Hepatocyte (in vitro differentiated cells): ENCODE data around the gene CAMSAP1. TPM values are rescaled to one million over a fixed set of nuclear protein-coding genes. Genes with fewer than 3 reads are reported as not detected.

ENCODE experiments used
- DNase-seq: peaks from one replicate; pipeline ENCODE4 v3.0.0-alpha.2; 2016; ENCODE audit warnings: low spot score
- H2AFZ ChIP-seq: fragments of 200-600 bp; sonication (generic); 2 replicates; pipeline ENCODE4 v1.6.0; 2016; ENCODE audit warnings: antibody characterized with exemption, mild to moderate bottlenecking
- H3K27ac ChIP-seq: fragments of 200-600 bp; sonication (generic); 2 replicates; pipeline ENCODE4 v1.5.1; 2016; ENCODE audit warnings: mild to moderate bottlenecking
- H3K27me3 ChIP-seq: fragments of 200-600 bp; sonication (generic); 2 replicates; pipeline ENCODE4 v1.6.1; 2016
- H3K36me3 ChIP-seq: fragments of 200-600 bp; sonication (generic); replicated peaks from 2 replicates; pipeline ENCODE4 v1.5.1; 2016; ENCODE audit warnings: low read depth; ENCODE audit not compliant: insufficient read depth
- H3K4me1 ChIP-seq: fragments of 200-600 bp; sonication (generic); 2 replicates; pipeline ENCODE4 v1.5.1; 2016; ENCODE audit warnings: mild to moderate bottlenecking, moderate library complexity; ENCODE audit not compliant: insufficient read depth
- H3K4me2 ChIP-seq: fragments of 200-600 bp; sonication (generic); 2 replicates; pipeline ENCODE4 v1.6.0; 2016
- H3K4me3 ChIP-seq: fragments of 200-600 bp; sonication (generic); 2 replicates; pipeline ENCODE4 v1.5.1; 2016; ENCODE audit warnings: mild to moderate bottlenecking
- H3K79me2 ChIP-seq: fragments of 200-600 bp; sonication (generic); 2 replicates; pipeline ENCODE4 v1.6.0; 2017; ENCODE audit warnings: mild to moderate bottlenecking
- H3K9me2 ChIP-seq: fragments of 200-600 bp; sonication (generic); replicated peaks from 2 replicates; pipeline ENCODE4 v1.6.0; 2017; ENCODE audit warnings: mild to moderate bottlenecking; ENCODE audit not compliant: insufficient read depth
- H3K9me3 ChIP-seq: fragments of 200-600 bp; sonication (generic); 2 replicates; pipeline ENCODE4 v1.5.1; 2016; ENCODE audit warnings: low read depth, mild to moderate bottlenecking
- H4K20me1 ChIP-seq: fragments of 200-600 bp; sonication (generic); 2 replicates; pipeline ENCODE4 v1.6.0; 2016; ENCODE audit warnings: mild to moderate bottlenecking; ENCODE audit not compliant: insufficient read depth, poor library complexity, severe bottlenecking
- CTCF ChIP-seq: fragments of 200-600 bp; sonication (generic); IDR thresholded peaks from 2 replicates; pipeline ENCODE4 v1.5.1; 2016; ENCODE audit warnings: antibody characterized with exemption, mild to moderate bottlenecking; ENCODE audit not compliant: poor library complexity
- EZH2 ChIP-seq: fragments of 200-600 bp; sonication (generic); IDR thresholded peaks from 2 replicates; pipeline ENCODE4 v1.6.1; 2016; ENCODE audit warnings: antibody characterized with exemption, mild to moderate bottlenecking, borderline replicate concordance
- EZH2phosphoT487 ChIP-seq: fragments of 200-600 bp; sonication (generic); IDR thresholded peaks from one replicate; pipeline ENCODE4 v1.6.1; 2018; ENCODE audit warnings: antibody characterized with exemption, mild to moderate bottlenecking, low read depth, moderate library complexity; ENCODE audit not compliant: unreplicated experiment, severe bottlenecking
- WGBS: methylation state at CpG from one replicate; pipeline ENCODE4 v1.1.6; 2016; ENCODE audit warnings: low lambda C conversion rate; ENCODE audit errors: missing lambda C conversion rate; 5-methylcytosine and 5-hydroxymethylcytosine counted together
- polyA plus RNA-seq: library from polyadenylated mRNA; unstranded; fragments of >200 nt; fragmentation: Nextera tagmentation; extraction: Ambion mirVana; gene quantifications from 2 replicates; pipeline ENCODE4 v1.2.1, GENCODE V29; 2016
- total RNA-seq: library from RNA; depleted of rRNA; stranded (reverse); fragments of >200 nt; gene quantifications from 2 replicates; pipeline ENCODE4 v1.2.3, GENCODE V29; 2014

CAMSAP1 gene
- total and polyA plus RNA-seq, 2 experiments from 2014 or later, result 5.0 to 15.6 TPM

GRCh38 chr9:135927195-135928013 lies 20.1 kb upstream of the CAMSAP1 start:
- no peaks in the 10 kb centered on the region for H3K27me3 ChIP-seq
- H4K20me1 ChIP-seq, result no peaks in the 10 kb centered on the region
- H3K4me3 ChIP-seq, result no peak overlapping the region
- no peaks in the 10 kb centered on the region for H3K36me3 ChIP-seq
- WGBS, result 97% methylated on average over 24 of the region's 25 CpGs
- H3K9me3 ChIP-seq, result no peaks in the 10 kb centered on the region
- TF ChIP-seq EZH2phosphoT487 (no peak), CTCF (no peak), EZH2 (no peak)
- H3K79me2 ChIP-seq, result no peaks in the 10 kb centered on the region
- no peaks in the 10 kb centered on the region for H3K9me2 ChIP-seq
- no peak for DNase-seq
- no peak overlapping the region for H2AFZ ChIP-seq
- H3K27ac ChIP-seq, result no peak overlapping the region
- no peaks in the 10 kb centered on the region for H3K4me1 ChIP-seq
- no peak overlapping the region for H3K4me2 ChIP-seq

GRCh38 chr9:135926402-135927194 lies 19.3 kb upstream of the CAMSAP1 start:
- Histone ChIP-seq H3K36me3 (no peaks in the 10 kb centered on the region), H3K27me3 (no peaks in the 10 kb centered on the region), H3K4me3 (no peak overlapping the region), H3K79me2 (no peaks in the 10 kb centered on the region), H3K4me1 (no peaks in the 10 kb centered on the region), H3K4me2 (no peak overlapping the region), H3K27ac (no peak overlapping the region), H3K9me2 (no peaks in the 10 kb centered on the region), H2AFZ (no peak overlapping the region), H3K9me3 (no peaks in the 10 kb centered on the region), H4K20me1 (no peaks in the 10 kb centered on the region)
- DNase-seq, result no peak
- TF ChIP-seq EZH2phosphoT487 (no peak), EZH2 (no peak), CTCF (no peak)
- WGBS, result 86% methylated on average over 27 of the region's 27 CpGs

- Histone ChIP-seq H4K20me1 (no peaks in the 10 kb centered on the region), H3K36me3 (no peaks in the 10 kb centered on the region), H3K9me3 (no peaks in the 10 kb centered on the region), H3K4me1 (no peaks in the 10 kb centered on the region), H3K4me3 (no peak overlapping the region), H3K79me2 (no peaks in the 10 kb centered on the region), H3K4me2 (no peak overlapping the region), H3K27ac (no peak overlapping the region), H2AFZ (no peak overlapping the region), H3K27me3 (no peaks in the 10 kb centered on the region), H3K9me2 (no peaks in the 10 kb centered on the region)
- no peak for DNase-seq
- WGBS, result 93% methylated on average over 19 of the region's 19 CpGs
- TF ChIP-seq EZH2, result no peak
- no peak for TF ChIP-seq EZH2phosphoT487
- no peak for TF ChIP-seq CTCF
Measured at GRCh38 chr9:135925496-135926133, 18.3 kb upstream of the CAMSAP1 start.
